HG02623 (cell line): ENCODE data around the gene OSM.

Experiments used
- ATAC-seq: cut with Tn5 transposase; IDR thresholded peaks from one replicate; pipeline ENCODE4 v1.9.1; 2021; ENCODE audit warnings: moderate library complexity; ENCODE audit not compliant: unreplicated experiment

Gene OSM

DNA sequence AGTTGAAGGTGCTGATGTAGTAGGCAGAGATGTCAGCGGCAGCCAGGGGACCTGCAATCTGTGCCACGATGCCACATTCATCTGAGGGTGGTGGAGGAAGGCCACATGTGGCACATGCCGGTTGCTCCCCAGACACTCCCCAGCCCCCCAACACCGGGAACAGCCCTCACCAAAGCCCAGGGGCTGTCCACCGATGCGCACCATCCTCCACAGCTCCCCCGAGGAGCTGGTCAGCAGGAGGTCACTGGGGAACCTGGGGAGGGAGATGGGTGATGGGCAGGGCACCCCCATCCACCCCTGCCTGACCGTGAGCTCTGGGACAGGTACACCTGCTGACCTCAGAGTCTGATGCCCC is 19.2 kb upstream of the OSM start:
- no peak for ATAC-seq

GRCh38 chr22:30285176-30285845 is 18.7 kb upstream of the OSM start:
- ATAC-seq: no peak

DNA sequence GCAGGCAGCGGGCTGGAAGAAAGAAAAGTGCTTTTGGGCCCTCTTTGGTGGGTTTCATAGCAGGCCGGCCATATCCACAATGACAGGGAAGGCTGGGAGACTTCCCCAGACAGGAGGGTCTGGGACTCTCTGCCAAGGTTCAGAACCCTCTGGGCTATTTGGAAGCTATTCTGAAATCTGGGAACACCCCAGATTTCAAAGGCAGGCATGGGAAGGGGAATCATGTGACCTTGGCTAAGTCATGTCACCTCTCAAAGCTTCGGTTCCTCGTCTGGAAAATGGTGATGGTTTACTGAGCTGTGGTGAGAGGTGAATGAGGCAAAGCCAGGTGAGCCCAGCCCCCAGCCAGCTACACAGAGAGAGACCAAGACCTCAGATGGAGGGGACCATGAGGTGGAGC is 18.0 kb upstream of the OSM start:
- ATAC-seq: no peak

- no peak for ATAC-seq
Observed at GRCh38 chr22:30284172-30284571, 17.5 kb upstream of the OSM start.

DNA sequence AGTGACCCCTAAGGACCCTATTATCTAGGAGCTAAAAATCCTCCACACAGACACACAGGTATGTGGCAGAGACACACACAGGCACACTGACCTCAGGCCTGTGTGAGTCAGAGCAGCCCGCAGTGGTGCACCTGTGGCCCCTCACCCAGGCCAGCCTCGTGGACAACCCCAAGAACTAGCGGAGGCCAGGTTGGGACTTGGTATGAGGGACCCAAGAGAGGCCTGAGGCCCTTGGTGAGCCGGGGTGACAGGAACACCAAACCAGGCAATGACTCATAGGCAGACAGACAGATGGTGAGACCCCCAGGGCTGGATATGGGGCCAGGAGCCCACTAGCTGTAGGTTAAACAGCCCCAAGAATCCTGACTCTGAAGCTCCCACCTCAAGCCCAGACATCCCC is 16.7 kb upstream of the OSM start:
- ATAC-seq: no peak

GRCh38 chr22:30282616-30283046 is 16.0 kb upstream of the OSM start:
- ATAC-seq: no peak

- ATAC-seq: no peak
Observed at GRCh38 chr22:30280505-30280904, 13.9 kb upstream of the OSM start.

DNA sequence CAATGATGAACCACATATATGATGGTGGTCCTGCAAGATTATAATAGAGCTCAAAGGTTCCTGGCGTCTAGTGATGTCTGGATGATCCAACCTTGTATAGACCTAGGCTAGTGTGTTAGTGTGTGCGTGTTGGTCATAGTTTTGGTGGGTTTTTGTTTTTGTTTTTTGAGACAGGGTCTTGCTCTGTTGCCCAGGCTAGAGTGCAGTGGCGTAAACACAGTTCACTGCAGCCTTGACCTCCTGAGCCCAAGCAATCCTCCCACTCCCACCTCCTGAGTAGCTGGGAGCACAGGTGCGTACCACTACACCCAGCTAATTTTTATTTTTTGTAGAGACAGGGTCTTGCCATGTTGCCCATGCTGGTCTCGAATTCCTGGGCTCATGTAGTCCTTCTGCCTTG is 13.3 kb upstream of the OSM start:
- ATAC-seq: no peak

- ATAC-seq: no peak
Observed at GRCh38 chr22:30279046-30279788, 12.6 kb upstream of the OSM start.

GRCh38 chr22:30277547-30278344 is 11.1 kb upstream of the OSM start:
- ATAC-seq: no peak

- ATAC-seq: no peak
Observed at GRCh38 chr22:30276039-30276438, 9.4 kb upstream of the OSM start.

DNA sequence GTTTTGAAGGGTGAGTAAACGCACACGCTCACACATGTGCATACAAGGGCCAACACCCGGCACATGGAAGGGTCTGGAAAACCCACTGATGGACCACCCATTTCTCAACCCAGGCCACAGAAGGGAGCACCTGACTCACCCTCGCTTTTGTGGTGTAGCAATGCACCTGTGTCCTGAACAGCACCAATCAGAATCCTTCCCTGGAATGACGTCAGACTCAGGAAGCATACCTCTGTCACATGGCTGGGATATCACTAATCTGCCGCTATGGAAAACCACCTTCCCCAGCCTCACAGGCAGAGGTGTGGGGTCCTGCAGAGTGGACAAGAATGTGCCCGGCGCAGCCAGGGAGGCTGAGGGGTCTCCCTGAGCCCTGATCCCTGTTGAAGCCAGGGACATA is 9.0 kb upstream of the OSM start:
- ATAC-seq: no peak

GRCh38 chr22:30274437-30274812 is 7.8 kb upstream of the OSM start:
- ATAC-seq: no peak

GRCh38 chr22:30273711-30274436 is 7.2 kb upstream of the OSM start:
- no peak for ATAC-seq

GRCh38 chr22:30272781-30273601 is 6.3 kb upstream of the OSM start:
- no peak for ATAC-seq

GRCh38 chr22:30270832-30271231 is 4.2 kb upstream of the OSM start:
- no peak for ATAC-seq

DNA sequence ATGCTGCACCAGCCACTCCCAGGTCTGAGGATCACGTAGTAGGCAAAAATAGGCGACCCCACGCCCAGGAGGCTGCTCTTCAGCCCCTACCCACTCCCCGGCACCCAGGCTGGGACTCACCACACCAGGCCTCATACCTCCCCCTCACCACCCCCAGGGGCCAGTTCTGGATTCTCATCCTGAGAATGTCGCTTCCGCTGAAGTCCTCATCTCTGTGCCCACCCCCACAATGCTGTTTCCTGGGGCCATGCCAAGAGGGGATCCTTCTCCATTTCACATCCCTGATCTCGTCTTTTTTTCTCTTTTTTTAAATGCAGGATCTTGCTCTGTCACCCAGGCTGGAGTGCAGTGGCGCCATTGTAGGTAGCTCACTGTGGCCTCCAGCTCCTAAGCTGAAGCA is 1.7 kb upstream of the OSM start:
- ATAC-seq: no peak

DNA sequence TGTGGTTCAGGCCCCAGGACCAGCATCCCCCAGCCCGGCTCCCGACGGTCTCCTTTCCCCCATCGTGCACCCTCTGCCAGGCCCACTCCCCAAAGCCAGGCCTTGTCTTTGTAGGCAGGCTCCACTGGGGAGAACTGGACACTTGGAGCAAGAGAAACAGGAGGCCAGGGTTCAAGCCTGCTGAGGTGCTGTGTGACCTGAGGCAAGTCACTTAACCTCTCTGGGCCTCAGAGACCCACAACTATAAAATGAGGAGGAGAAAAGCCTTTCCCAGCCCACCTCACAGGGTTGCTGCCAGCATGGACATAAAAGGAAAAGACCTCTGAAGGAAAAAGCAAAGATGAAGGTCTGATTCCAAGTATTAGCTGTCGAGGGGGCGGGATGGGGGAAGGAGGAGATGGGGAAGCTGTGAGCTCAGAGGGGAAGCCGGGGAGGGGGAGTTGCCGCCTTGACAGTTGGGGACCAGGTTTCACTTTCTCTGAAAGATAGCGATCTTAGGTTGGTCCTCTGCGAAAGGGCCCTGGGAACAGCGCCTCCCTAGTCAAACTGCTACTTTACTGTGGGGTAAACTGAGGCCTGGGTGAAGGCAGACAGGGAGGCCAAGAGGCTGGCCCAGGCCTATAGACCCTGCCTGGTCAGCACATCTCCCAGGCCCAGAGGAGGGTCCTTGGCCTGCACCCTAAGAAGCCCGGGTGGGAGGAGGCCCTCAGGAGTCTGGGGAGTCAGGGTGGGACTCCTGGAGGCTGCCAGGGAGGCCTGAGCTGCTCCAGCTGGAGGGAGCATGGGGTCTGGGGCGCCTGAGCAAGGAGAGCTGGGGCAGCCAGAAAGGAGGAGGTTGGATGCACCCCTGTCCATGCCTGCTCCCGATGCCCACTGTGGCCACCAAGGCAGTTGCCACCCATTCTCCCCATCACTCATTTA is 991 bp upstream of the OSM start:
- ATAC-seq: no peak

- peak; percentile 59 for ATAC-seq
Observed at GRCh38 chr22:30265823-30266444, 717 bp downstream of the OSM start.
